NCI-H1105 treated with DMSO at 0.1 percent for 48 hours (cell line): ENCODE measurements around the gene GNL3.
A peak's percentile ranks its signal among the peaks of the same experiment; 100 is the strongest.
"Not testable (repeated sequence)": the region's sequence is repeated elsewhere in the genome, so short reads cannot be mapped to it uniquely, and the experiment has no call there.

Source experiments
- DNase-seq: peaks from one replicate; lab custom pipeline; 2025; lab: John Stamatoyannopoulos, UW

The GNL3 gene

DNA sequence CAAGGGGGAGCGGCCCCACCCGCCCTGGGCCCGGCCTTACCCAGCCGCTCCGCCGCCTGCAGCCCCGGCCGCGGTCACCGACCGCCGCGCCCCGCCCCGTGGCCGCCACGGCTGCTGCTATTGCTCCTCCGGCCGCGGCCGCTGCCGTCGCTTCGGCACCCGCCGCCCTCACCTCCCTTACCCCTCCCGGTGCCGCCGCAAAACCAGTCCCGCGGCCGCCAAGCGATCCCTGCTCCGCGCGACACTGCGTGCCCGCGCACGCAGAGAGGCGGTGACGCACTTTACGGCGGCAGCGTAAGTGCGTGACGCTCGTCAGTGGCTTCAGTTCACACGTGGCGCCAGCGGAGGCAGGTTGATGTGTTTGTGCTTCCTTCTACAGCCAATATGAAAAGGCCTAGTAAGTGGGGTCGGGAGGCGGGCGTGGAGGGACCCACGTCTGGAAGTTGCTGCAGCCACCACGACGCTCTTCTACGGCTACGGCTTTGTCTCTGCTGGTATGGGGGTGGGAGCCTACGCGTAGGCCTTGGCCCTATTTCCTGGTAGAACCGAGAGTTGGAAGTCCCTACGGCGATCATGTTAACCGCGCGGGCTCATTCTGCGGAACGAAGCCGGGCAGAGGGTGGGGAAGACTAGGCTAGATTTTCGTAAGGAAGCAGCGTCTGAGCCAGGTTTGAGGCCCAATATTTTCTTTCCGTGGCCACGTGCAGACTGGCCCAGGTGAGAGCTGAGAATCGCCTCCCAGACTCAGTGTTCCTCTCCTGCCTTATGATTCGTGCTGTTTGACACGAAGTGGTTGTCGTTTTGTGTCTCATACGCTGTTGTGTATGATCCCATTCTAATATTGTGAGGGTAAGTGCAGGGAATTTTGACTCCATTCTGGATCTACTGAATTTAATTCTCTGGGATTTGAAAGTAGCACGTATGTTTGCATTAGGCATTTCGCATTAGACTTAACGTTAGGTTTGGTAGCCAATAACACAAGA is at the start of gene GNL3, which contains the start of gene PBRM1:
Gene GNL3 (plus strand): TSS at position 324 of the 983 bp plus-strand sequence. CDS start 61 bp downstream, at position 385.
Gene PBRM1 (minus strand): TSS at position 205 of the 983 bp plus-strand sequence.
- peak; percentile 79 for DNase-seq

DNA sequence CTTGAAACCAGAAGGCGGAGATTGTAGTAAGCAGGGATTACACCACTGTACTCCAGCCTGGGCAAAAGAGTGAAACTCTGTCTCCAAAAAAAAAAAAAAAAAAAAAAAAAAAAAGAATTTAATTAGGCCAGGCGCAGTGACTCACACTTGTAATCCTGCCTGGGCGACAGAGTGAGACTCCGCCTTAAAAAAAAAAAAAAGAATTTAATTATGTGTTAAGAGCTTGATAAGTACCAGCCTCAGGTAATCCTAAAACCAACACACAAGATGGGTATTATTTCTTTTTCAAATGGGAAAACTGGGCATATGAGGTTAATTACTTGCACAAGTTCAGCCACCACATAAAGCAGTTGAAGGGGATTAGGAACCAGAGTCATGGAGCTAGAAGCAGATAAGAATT is 49.2 kb upstream of the GNL3 start:
- peak; percentile 17 for DNase-seq

GRCh38 chr3:52645549-52645948 is 40.3 kb upstream of the GNL3 start:
- DNase-seq: no peak

- DNase-seq: no peak
These were observed 36.2 kb upstream of the GNL3 start for GRCh38 chr3:52649461-52650210.

GRCh38 chr3:52650439-52650838 is 35.4 kb upstream of the GNL3 start:
- DNase-seq: no peak

- DNase-seq: no peak
These were observed 34.2 kb upstream of the GNL3 start for GRCh38 chr3:52651592-52651991.

GRCh38 chr3:52655895-52656294 is 29.9 kb upstream of the GNL3 start:
- no peak for DNase-seq

GRCh38 chr3:52660046-52660445 is 25.8 kb upstream of the GNL3 start:
- DNase-seq: no peak

- DNase-seq: no peak
These were observed 22.7 kb upstream of the GNL3 start for GRCh38 chr3:52663098-52663497.

DNA sequence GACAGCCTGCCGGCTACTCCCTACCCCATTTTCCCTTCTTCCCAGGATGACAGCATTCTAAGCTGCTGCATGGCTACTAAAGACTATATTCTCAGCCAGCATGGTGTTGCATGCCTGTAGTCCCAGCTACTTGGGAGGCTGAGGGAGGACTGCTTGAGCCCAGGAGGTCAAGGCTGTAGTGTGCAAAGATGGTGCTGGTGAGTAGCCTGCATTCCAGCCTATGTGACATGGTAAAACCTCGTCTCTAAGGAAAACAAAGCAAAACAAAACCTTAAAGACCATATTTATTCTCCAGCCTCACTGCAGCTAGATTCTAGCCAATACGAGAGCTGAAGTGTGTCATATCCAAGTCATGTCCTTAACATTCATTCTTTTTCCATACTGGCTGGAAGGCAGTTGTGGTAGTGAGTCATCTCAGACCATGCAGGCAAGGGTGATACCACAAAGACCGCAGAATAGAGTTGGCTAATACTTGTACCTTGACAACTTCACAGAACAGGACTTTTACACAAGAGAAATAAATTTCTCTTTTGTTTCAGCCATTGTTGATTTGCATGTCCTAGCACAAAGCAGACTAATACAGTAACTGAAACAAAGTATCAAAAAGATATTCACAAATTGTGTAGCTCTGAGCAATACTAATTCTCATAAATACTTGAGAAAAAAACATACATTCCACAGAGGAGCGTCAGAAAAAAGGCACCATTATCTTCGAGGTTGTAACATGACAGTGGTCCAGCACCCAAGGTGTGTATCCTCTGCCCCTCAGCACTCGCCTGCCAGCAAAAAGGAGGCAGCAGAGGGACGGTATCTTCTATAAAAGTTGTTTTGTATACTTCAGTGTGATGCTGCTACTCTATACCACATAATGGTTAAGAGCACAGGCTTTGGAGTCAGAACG is 15.0 kb upstream of the GNL3 start:
- no peak for DNase-seq

DNA sequence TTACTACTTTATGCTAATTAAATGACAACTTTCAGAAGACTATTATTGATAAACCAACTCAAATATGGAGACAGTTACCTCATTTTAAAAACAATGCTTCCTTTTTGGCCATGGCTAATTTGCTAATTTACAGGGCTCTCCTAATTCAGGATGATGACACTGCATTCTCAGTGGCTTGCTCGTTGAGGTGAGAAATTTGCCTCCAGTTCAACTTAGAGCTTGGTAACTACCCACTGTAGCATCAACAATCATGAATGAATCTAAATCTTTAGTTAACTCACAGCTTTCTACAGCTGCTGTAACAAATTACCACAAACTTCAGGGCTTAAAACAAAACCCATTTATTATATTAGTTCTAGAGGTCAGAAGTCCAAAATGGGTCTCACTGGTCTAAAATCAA is 14.2 kb upstream of the GNL3 start:
- no peak for DNase-seq

DNA sequence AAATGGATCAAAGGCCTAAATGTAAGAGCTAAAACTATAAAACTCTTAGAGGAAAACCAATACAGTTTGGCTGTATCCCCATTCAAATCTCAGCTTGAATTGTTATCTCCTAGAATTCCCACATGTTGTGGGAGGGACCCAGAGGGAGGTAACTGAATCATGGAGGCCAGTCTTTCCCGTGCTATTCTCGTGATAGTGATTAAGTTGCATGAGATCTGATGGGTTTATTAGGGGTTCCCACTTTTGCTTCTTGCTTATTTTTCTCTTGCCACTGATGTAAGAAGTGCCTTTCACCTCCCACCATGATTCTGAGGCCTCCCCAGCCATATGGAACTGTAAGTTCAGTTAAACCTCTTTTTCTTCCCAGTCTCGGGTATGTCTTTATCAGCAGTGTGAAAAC is 9.6 kb upstream of the GNL3 start:
- not testable (repeated sequence) for DNase-seq

DNA sequence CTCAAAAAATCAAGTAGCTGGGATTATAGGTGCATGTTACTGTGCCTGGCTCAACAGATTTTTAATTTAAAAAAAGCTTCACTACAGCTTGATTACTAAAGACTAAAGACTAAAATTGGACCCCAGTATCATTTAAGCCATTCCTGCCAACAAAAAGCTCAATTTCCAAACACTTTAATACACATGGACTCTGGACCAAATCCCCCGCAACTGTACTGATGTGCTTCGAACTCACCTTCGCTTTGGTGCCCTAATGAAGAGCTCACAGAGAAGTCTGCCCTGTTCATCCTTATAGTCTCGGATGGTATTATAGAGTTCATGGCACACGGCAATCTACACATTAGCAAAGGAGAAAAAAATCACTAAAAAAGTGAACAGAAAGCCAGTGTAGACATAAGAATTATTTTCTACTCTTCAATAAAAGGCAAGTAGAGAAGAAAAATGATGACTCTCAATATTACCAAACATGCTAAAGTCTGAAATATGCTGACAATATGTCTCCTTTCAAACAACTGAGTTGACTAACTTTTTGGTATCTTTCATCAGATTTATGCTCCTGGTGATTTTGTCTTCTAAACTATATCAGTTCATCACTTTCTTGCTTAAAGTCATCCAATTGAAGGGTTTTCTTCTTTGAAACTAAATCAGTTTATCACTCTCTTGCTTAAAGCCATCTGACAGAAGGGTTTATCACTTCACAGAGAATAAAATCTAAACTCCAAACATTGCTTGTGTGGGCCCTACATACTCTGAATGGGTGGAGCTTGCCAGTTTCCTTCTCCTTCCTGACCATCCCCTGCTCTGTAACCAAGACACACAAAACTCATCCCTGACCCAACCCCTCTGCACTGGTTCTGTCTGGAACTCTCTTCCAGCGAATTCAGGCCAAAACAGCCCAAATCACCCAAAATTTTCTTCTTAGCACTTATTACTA is 7.3 kb upstream of the GNL3 start:
- no peak for DNase-seq

DNA sequence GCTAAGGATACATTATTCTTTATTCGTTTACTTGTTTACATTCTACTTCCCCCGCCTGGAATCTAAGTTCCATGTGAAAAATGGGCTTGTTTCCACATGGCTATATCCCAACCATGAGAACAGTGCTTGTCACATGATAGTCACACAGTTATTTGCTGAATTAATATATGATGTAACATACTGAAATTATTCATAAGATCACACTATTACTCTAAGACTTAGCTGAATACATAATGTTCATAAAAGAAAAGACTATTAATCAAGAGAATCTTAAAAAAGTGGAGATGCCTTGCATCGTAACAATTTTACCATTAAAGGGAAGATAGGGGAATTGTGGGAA is 6.7 kb upstream of the GNL3 start:
- no peak for DNase-seq

- no peak for DNase-seq
These were observed 6.0 kb upstream of the GNL3 start for GRCh38 chr3:52679811-52680210.

DNA sequence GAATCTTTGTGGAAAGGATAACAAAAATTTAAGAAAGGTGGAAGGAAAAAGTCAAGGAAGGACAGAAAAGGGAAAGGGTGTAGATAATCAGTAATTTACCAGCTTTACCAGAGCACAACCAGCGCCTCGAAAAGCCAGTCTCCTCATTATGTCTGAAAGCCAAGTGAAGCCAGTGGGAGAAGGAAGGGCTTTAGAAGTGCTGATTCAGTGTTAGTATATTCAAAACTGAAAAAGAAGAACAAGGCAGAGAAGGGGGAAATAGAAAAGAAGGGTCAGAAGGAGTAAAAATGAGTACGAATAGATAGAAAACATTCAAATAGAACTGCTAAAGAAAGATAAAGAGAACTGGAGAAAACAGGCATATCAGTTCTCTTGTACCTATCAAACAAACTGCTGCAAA is 4.2 kb upstream of the GNL3 start:
- no peak for DNase-seq

GRCh38 chr3:52682016-52682415 is 3.8 kb upstream of the GNL3 start:
- no peak for DNase-seq

GRCh38 chr3:52683611-52684010 is 2.2 kb upstream of the GNL3 start:
- DNase-seq: no peak

GRCh38 chr3:52684184-52684583 is 1.6 kb upstream of the GNL3 start:
- DNase-seq: no peak

GRCh38 chr3:52685285-52685708 is 535 bp upstream of the GNL3 start:
- DNase-seq: peak; percentile 61

- DNase-seq: no peak
These were observed 2.4 kb downstream of the GNL3 start for GRCh38 chr3:52688266-52688665.
